IPS-15b (cell line): ENCODE data around the gene NAV2.

Source experiments
- H3K27me3 ChIP-seq: one replicate; pipeline ENCODE4 v1.6.1; 2013; ENCODE audit warnings: low read length; ENCODE audit not compliant: control insufficient read depth, insufficient read depth
- H3K36me3 ChIP-seq: one replicate; pipeline ENCODE4 v1.6.1; 2013; ENCODE audit warnings: low read length; ENCODE audit not compliant: control insufficient read depth, insufficient read depth
- H3K4me1 ChIP-seq: one replicate; pipeline ENCODE4 v1.6.1; 2013; ENCODE audit warnings: mild to moderate bottlenecking, low read length; ENCODE audit not compliant: control insufficient read depth, insufficient read depth
- H3K4me3 ChIP-seq: one replicate; pipeline ENCODE4 v1.5.1; 2013; ENCODE audit warnings: low read depth, low read length
- H3K9ac ChIP-seq: one replicate; pipeline ENCODE4 v1.6.1; 2013; ENCODE audit warnings: low read depth, mild to moderate bottlenecking, low read length
- H3K9me3 ChIP-seq: one replicate; pipeline ENCODE4 v1.6.1; 2013; ENCODE audit warnings: mild to moderate bottlenecking, low read length; ENCODE audit not compliant: control insufficient read depth, insufficient read depth

The NAV2 gene

DNA sequence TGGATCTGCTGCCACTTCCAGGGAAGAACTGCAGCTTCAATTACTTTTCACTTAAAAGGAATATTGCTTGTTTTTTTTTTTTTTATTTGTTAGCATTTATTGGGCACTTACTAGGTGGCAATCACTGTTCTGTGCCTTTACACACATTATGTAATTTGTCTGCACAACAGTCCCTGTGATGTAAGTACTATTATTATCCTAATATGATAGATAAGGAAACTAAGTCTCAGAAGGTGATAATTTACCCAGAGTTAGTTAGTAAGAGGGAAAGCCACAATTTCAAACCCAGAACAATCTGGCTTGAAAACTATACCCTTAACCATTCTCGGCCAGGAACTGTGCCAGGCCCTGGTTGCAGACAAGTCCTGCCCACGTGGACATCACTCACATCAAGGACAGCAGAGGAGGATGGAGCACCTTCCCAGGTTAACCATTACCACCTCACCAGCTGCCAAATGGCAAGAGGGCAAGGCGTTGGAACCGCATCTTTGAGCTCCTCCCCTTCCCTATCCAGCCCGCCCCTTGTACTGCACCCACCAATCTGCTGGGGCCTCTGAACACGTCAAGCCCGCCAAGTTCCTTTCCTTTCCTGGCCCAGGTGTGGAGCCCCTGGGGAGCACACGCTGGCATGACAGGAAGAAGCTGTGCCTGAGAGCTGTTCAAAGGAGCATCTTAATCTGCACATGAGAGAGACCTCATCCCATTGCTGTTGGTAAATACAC, 78.4 kb downstream of the NAV2 start:
- Histone ChIP-seq H3K9me3 (no peaks in the 10 kb centered on the region), H3K4me3 (no peak overlapping the region), H3K4me1 (peaks cover 17% of the 10 kb centered on the region), H3K9ac (no peak overlapping the region), H3K36me3 (no peaks in the 10 kb centered on the region), H3K27me3 (no peaks in the 10 kb centered on the region)

- H3K27me3 ChIP-seq, result no peaks in the 10 kb centered on the region
- no peak overlapping the region for H3K4me3 ChIP-seq
- H3K9me3 ChIP-seq, result no peaks in the 10 kb centered on the region
- no peaks in the 10 kb centered on the region for H3K36me3 ChIP-seq
- H3K9ac ChIP-seq, result no peak overlapping the region
- H3K4me1 ChIP-seq, result peaks cover 14% of the 10 kb centered on the region
Measured at GRCh38 chr11:19792510-19792909, 79.9 kb downstream of the NAV2 start.

DNA sequence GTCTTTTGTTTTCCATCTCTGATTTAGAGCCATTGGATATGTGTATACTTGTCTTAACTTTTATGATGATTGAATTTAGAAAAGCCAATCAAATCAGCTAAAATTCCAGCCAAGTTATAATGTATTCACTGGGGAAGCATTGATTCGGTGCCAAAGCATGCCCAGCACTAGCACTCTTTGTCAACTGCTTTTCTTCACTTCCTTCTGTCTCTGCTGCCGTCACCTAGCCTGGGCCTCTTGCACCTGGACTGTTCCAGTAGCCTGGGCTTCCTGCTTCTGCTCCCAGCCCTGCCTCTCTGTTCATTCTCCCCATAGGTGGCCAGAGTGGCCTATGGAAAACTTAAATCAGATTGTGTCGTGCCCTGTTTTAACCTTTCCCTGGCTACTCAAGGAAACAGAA, 80.7 kb downstream of the NAV2 start:
- no peaks in the 10 kb centered on the region for H3K9me3 ChIP-seq
- H3K36me3 ChIP-seq, result no peaks in the 10 kb centered on the region
- no peak overlapping the region for H3K4me3 ChIP-seq
- peaks cover 14% of the 10 kb centered on the region for H3K4me1 ChIP-seq
- no peaks in the 10 kb centered on the region for H3K27me3 ChIP-seq
- no peak overlapping the region for H3K9ac ChIP-seq

GRCh38 chr11:19794161-19794560, 81.5 kb downstream of the NAV2 start:
- no peak overlapping the region for H3K4me3 ChIP-seq
- H3K4me1 ChIP-seq, result peaks cover 19% of the 10 kb centered on the region
- H3K9me3 ChIP-seq, result no peaks in the 10 kb centered on the region
- no peaks in the 10 kb centered on the region for H3K27me3 ChIP-seq
- no peaks in the 10 kb centered on the region for H3K36me3 ChIP-seq
- H3K9ac ChIP-seq, result no peak overlapping the region

GRCh38 chr11:19795082-19795481, 82.4 kb downstream of the NAV2 start:
- Histone ChIP-seq H3K27me3 (no peaks in the 10 kb centered on the region), H3K4me1 (peaks cover 19% of the 10 kb centered on the region), H3K9ac (no peak overlapping the region), H3K4me3 (no peak overlapping the region), H3K9me3 (no peaks in the 10 kb centered on the region), H3K36me3 (no peaks in the 10 kb centered on the region)

GRCh38 chr11:19800162-19800561, 87.5 kb downstream of the NAV2 start:
- H3K9me3 ChIP-seq, result no peaks in the 10 kb centered on the region
- H3K9ac ChIP-seq, result no peak overlapping the region
- H3K4me3 ChIP-seq, result no peak overlapping the region
- peaks cover 21% of the 10 kb centered on the region for H3K4me1 ChIP-seq
- no peaks in the 10 kb centered on the region for H3K36me3 ChIP-seq
- H3K27me3 ChIP-seq, result no peaks in the 10 kb centered on the region

GRCh38 chr11:19800714-19801519, 88.3 kb downstream of the NAV2 start:
- Histone ChIP-seq H3K4me3 (no peak overlapping the region), H3K9me3 (no peaks in the 10 kb centered on the region), H3K4me1 (peaks cover 21% of the 10 kb centered on the region), H3K36me3 (no peaks in the 10 kb centered on the region), H3K9ac (no peak overlapping the region), H3K27me3 (no peaks in the 10 kb centered on the region)

DNA sequence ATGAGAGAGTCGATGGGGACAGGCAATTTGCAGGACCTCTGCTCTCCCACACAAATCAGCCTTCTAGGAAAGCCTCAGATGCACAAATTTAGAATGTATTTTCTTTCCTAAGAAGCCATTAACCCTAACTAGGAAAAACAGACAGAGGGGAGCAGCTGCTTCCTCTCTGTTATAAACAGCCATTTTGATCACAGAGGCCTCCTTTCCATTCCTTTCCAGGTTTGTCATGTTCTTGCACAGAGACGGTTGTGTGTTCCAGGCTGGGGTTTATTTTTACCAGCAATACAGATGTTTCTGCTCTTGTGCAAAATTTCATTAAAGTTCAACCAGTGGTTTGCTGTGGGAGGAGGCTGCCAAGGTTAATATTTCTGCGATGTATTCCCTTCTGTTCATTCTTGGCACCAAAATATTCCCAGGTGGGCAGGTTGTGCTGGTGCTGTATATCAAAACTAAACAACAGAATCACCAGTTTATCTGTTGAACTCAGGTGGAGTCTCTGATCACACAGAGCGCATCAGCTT, 90.2 kb downstream of the NAV2 start:
- Histone ChIP-seq H3K4me1 (peaks cover 25% of the 10 kb centered on the region), H3K27me3 (no peaks in the 10 kb centered on the region), H3K36me3 (no peaks in the 10 kb centered on the region), H3K4me3 (no peak overlapping the region), H3K9ac (no peak overlapping the region), H3K9me3 (no peaks in the 10 kb centered on the region)

DNA sequence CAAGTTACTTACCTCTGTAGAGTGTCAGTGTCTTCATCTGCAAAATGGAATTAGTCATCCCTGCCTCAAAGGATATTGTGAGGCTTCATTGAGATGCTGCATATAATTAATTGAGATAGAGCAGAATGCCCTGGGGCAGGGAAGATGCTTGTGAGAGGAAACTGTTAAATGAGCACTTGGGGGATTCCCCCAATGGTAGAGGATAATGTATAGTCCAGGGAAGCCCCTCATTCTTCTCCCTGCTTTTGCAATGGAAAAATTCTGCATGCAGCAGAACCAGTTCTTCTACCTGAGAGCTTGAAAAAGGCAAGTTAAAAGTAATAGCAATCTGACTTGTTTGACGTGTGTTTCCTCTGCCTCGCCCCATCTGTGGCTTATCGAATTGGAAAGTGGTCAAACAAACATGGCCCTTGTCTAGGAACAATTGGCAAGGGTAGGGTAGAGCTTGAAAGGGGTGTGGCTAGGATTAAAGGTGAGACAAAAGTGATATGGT, 90.9 kb downstream of the NAV2 start:
- Histone ChIP-seq H3K9me3 (no peaks in the 10 kb centered on the region), H3K36me3 (no peaks in the 10 kb centered on the region), H3K9ac (no peak overlapping the region), H3K4me3 (no peak overlapping the region), H3K27me3 (no peaks in the 10 kb centered on the region), H3K4me1 (peaks cover 31% of the 10 kb centered on the region)

DNA sequence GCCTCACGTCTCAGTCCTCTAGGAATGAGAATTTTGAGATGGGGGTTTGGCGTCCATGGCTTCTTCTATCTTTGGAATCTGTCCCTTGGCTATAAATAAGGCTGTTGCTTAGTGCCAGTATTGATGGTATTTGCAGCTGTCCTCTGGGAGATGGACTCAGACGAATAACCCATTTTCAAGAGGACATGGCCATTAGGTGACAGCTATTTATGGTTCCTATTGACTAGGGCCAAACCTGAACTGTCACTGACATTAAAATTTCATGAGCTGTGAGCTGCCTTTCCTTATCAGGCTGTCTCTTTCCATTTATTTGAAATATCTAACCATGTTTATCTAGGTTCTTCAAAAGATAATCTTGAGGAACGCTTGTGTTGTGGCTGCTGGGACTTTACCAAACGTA, 92.7 kb downstream of the NAV2 start:
- H3K36me3 ChIP-seq, result no peaks in the 10 kb centered on the region
- H3K9ac ChIP-seq, result no peak overlapping the region
- no peak overlapping the region for H3K4me3 ChIP-seq
- H3K27me3 ChIP-seq, result no peaks in the 10 kb centered on the region
- no peaks in the 10 kb centered on the region for H3K9me3 ChIP-seq
- H3K4me1 ChIP-seq, result peaks cover 32% of the 10 kb centered on the region

DNA sequence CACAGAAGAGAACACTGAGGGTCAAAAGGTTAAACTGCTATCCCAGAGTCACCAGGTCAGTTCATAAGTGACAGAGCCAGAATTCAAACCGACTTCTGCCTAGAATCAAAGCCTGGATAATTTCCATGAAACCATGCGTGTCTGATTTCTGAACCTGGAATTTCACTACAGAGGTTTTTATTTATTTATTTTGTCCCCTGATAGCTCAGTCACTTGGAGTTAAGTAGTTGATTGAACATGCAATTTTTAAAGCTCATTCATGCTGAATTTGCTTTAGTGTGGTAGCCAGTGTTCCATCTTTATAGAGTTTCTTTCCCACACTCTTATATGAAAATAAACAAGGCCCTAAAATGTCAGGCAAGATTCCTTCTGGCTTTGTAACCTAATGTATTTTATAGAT, 93.2 kb downstream of the NAV2 start:
- Histone ChIP-seq H3K27me3 (no peaks in the 10 kb centered on the region), H3K9ac (no peak overlapping the region), H3K36me3 (no peaks in the 10 kb centered on the region), H3K4me1 (peaks cover 32% of the 10 kb centered on the region), H3K9me3 (no peaks in the 10 kb centered on the region), H3K4me3 (no peak overlapping the region)

- Histone ChIP-seq H3K36me3 (no peaks in the 10 kb centered on the region), H3K4me3 (no peak overlapping the region), H3K27me3 (no peaks in the 10 kb centered on the region), H3K4me1 (peaks cover 36% of the 10 kb centered on the region), H3K9me3 (no peaks in the 10 kb centered on the region), H3K9ac (no peak overlapping the region)
Measured at GRCh38 chr11:19806251-19806650, 93.6 kb downstream of the NAV2 start.
